OCI-LY1 (cell line): Measurements from ENCODE around the gene ZNF341.

Experiments
- H2AFZ ChIP-seq: fragments of 200-600 bp; sonication (generic), shearing (Covaris generic); 2 replicates; pipeline ENCODE4 v1.6.0; 2014; ENCODE audit warnings: antibody characterized with exemption, mild to moderate bottlenecking, low read length
- H3F3A ChIP-seq: fragments of 200-600 bp; sonication (generic), shearing (Covaris generic); 2 replicates; pipeline ENCODE4 v1.6.0; 2014; ENCODE audit warnings: mild to moderate bottlenecking, antibody characterized with exemption, low read length, moderate library complexity; ENCODE audit not compliant: insufficient read depth
- H3K27ac ChIP-seq: fragments of 200-600 bp; sonication (generic); 2 replicates; pipeline ENCODE4 v1.5.1; 2014; ENCODE audit warnings: low read length, mixed run types, mild to moderate bottlenecking, low read depth; ENCODE audit not compliant: poor library complexity, severe bottlenecking
- H3K27me3 ChIP-seq: fragments of 200-600 bp; sonication (generic); 2 replicates; pipeline ENCODE4 v1.6.0; 2014; ENCODE audit warnings: antibody characterized with exemption, mild to moderate bottlenecking, low read length, moderate library complexity; ENCODE audit not compliant: insufficient read depth
- H3K36me3 ChIP-seq: fragments of 200-600 bp; sonication (generic); 2 replicates; pipeline ENCODE4 v1.6.1; 2014; ENCODE audit warnings: mild to moderate bottlenecking, antibody characterized with exemption, low read length, moderate library complexity, mixed read lengths; ENCODE audit not compliant: insufficient read depth
- H3K4me1 ChIP-seq: fragments of 200-600 bp; sonication (generic); 2 replicates; pipeline ENCODE4 v1.5.1; 2014; ENCODE audit warnings: mild to moderate bottlenecking, low read length, moderate library complexity; ENCODE audit not compliant: insufficient read depth, severe bottlenecking
- H3K4me2 ChIP-seq: fragments of 200-600 bp; sonication (generic), shearing (Covaris generic); 2 replicates; pipeline ENCODE4 v1.6.1; 2014; ENCODE audit warnings: low read length
- H3K4me3 ChIP-seq: fragments of 200-600 bp; sonication (generic); 2 replicates; pipeline ENCODE4 v1.5.1; 2014; ENCODE audit warnings: low read length, low read depth, mild to moderate bottlenecking, mixed read lengths; ENCODE audit not compliant: poor library complexity, severe bottlenecking
- H3K79me2 ChIP-seq: fragments of 200-600 bp; shearing (Covaris generic); 2 replicates; pipeline ENCODE4 v1.6.1; 2016; ENCODE audit warnings: mixed run types, low read length, mixed read lengths; ENCODE audit not compliant: insufficient read depth
- H3K9ac ChIP-seq: fragments of 200-600 bp; sonication (generic), shearing (Covaris generic); 2 replicates; pipeline ENCODE4 v1.6.1; 2014; ENCODE audit warnings: mild to moderate bottlenecking, low read length, mixed read lengths
- H3K9me2 ChIP-seq: fragments of 200-600 bp; sonication (generic), shearing (Covaris generic); 2 replicates; pipeline ENCODE4 v1.6.1; 2014; ENCODE audit warnings: low read depth, mild to moderate bottlenecking, low read length, mixed read lengths
- H3K9me3 ChIP-seq: fragments of 200-600 bp; shearing (Covaris generic); 2 replicates; pipeline ENCODE4 v1.6.1; 2014; ENCODE audit warnings: low read length, mixed read lengths
- H4K20me1 ChIP-seq: fragments of 200-600 bp; sonication (generic), shearing (Covaris generic); 2 replicates; pipeline ENCODE4 v1.6.0; 2016; ENCODE audit warnings: mild to moderate bottlenecking, low read length; ENCODE audit not compliant: insufficient read depth
- CTCF ChIP-seq: fragments of 200-600 bp; sonication (generic), shearing (Covaris generic); IDR thresholded peaks from 2 replicates; pipeline ENCODE4 v1.5.1; 2017; ENCODE audit warnings: mild to moderate bottlenecking, antibody characterized with exemption, low read length, moderate library complexity, mixed read lengths
- EZH2 ChIP-seq: fragments of 200-600 bp; sonication (generic), shearing (Covaris generic); IDR thresholded peaks from 2 replicates; pipeline ENCODE4 v1.8.0; 2017; ENCODE audit warnings: borderline replicate concordance, mixed run types, mild to moderate bottlenecking, antibody characterized with exemption, low read length, moderate library complexity, mixed read lengths

ZNF341 gene

GRCh38 chr20:33826270-33826897 is 94.6 kb downstream of the ZNF341 start:
- no peaks in the 10 kb centered on the region for H4K20me1 ChIP-seq
- H3K4me2 ChIP-seq, result no peak overlapping the region
- H3K9ac ChIP-seq, result no peak overlapping the region
- H3K9me3 ChIP-seq, result no peaks in the 10 kb centered on the region
- no peak for TF ChIP-seq CTCF
- no peak for TF ChIP-seq EZH2
- no peak overlapping the region for H2AFZ ChIP-seq
- H3K36me3 ChIP-seq, result peaks cover under 1% of the 10 kb centered on the region
- no peaks in the 10 kb centered on the region for H3F3A ChIP-seq
- peaks cover 31% of the 10 kb centered on the region for H3K4me1 ChIP-seq
- no peaks in the 10 kb centered on the region for H3K9me2 ChIP-seq
- peaks cover 54% of the 10 kb centered on the region for H3K79me2 ChIP-seq
- no peaks in the 10 kb centered on the region for H3K27me3 ChIP-seq
- H3K4me3 ChIP-seq, result no peak overlapping the region
- H3K27ac ChIP-seq, result peak overlapping the region; percentile 70

- Histone ChIP-seq H4K20me1 (no peaks in the 10 kb centered on the region), H3K4me2 (no peak overlapping the region), H3K4me1 (peaks cover 31% of the 10 kb centered on the region), H3K27ac (peak overlapping the region; percentile 70), H3K9me3 (no peaks in the 10 kb centered on the region), H3K9ac (no peak overlapping the region), H3K9me2 (no peaks in the 10 kb centered on the region), H3K79me2 (peaks cover 49% of the 10 kb centered on the region), H2AFZ (no peak overlapping the region), H3K27me3 (no peaks in the 10 kb centered on the region), H3K4me3 (no peak overlapping the region), H3F3A (no peaks in the 10 kb centered on the region), H3K36me3 (peaks cover 8% of the 10 kb centered on the region)
- TF ChIP-seq EZH2 (no peak), CTCF (no peak)
Measured at GRCh38 chr20:33827109-33827508, 95.3 kb downstream of the ZNF341 start.

- TF ChIP-seq CTCF (no peak), EZH2 (no peak)
- no peaks in the 10 kb centered on the region for H4K20me1 ChIP-seq
- peak overlapping the region; percentile 32 for H3K4me2 ChIP-seq
- no peaks in the 10 kb centered on the region for H3K9me3 ChIP-seq
- peaks cover 12% of the 10 kb centered on the region for H3K36me3 ChIP-seq
- peak overlapping the region; percentile 33; the same call in 1 of the 2 replicates for H3K9ac ChIP-seq
- no peaks in the 10 kb centered on the region for H3K27me3 ChIP-seq
- peak overlapping the region; percentile 70 for H3K27ac ChIP-seq
- no peaks in the 10 kb centered on the region for H3F3A ChIP-seq
- no peaks in the 10 kb centered on the region for H3K9me2 ChIP-seq
- H2AFZ ChIP-seq, result no peak overlapping the region
- H3K4me1 ChIP-seq, result peaks cover 31% of the 10 kb centered on the region
- H3K79me2 ChIP-seq, result peaks cover 49% of the 10 kb centered on the region
- H3K4me3 ChIP-seq, result no peak overlapping the region
Measured at GRCh38 chr20:33827634-33828325, 96.0 kb downstream of the ZNF341 start.
